WTC11 (cell line): ENCODE data around the gene CEBPB. TPM values are rescaled to one million over a fixed set of nuclear protein-coding genes. Genes with fewer than 3 reads are reported as not detected.

ENCODE experiments used
- FOXK1 ChIP-seq: sonication (generic); formaldehyde crosslinking; IDR thresholded peaks from 2 replicates; pipeline ENCODE4 v1.8.0; 2022; ENCODE audit warnings: mild to moderate bottlenecking, moderate library complexity, missing genetic modification reagents
- JUN ChIP-seq: sonication (generic); formaldehyde crosslinking; IDR thresholded peaks from 2 replicates; pipeline ENCODE4 v1.8.0; 2023; ENCODE audit warnings: mild to moderate bottlenecking, missing genetic modification reagents
- MYBL2 ChIP-seq: sonication (generic); formaldehyde crosslinking; IDR thresholded peaks from 2 replicates; pipeline ENCODE4 v1.8.1; 2023; ENCODE audit warnings: mild to moderate bottlenecking, moderate library complexity, missing genetic modification reagents
- NR1H2 ChIP-seq: sonication (generic); formaldehyde crosslinking; IDR thresholded peaks from 2 replicates; pipeline ENCODE4 v1.9.0; 2021; ENCODE audit warnings: mild to moderate bottlenecking, moderate library complexity, missing genetic modification reagents
- PRRX2 ChIP-seq: fragments of 250-450 bp; sonication (Bioruptor Pico); IDR thresholded peaks from 2 replicates; pipeline ENCODE4 v1.8.0; 2021; ENCODE audit warnings: mild to moderate bottlenecking
- TEAD4 ChIP-seq: sonication (generic); formaldehyde crosslinking; IDR thresholded peaks from 2 replicates; pipeline ENCODE4 v1.8.0; 2022; ENCODE audit warnings: mild to moderate bottlenecking, missing genetic modification reagents
- ZNF232 ChIP-seq: sonication (generic); formaldehyde crosslinking; IDR thresholded peaks from 2 replicates; pipeline ENCODE4 v1.8.0; 2022; ENCODE audit warnings: mild to moderate bottlenecking, missing genetic modification reagents
- ZNF263 ChIP-seq: sonication (generic); formaldehyde crosslinking; IDR thresholded peaks from 2 replicates; pipeline ENCODE4 v1.8.1; 2022; ENCODE audit warnings: low read depth, mild to moderate bottlenecking, moderate library complexity, missing genetic modification reagents
- total RNA-seq: library from RNA; stranded (reverse); gene quantifications from 3 replicates; pipeline ENCODE4 v1.2.3, GENCODE V29; 2021
- TF ChIP-seq, protein P1 (sequence below): sonication (generic); formaldehyde crosslinking; IDR thresholded peaks from 2 replicates; pipeline ENCODE4 v1.8.1; 2023; ENCODE audit warnings: mild to moderate bottlenecking, missing genetic modification reagents, borderline replicate concordance
- TF ChIP-seq, protein P2 (sequence below): fragments of 250-450 bp; sonication (Bioruptor Pico); IDR thresholded peaks from 2 replicates; pipeline ENCODE4 v1.8.0; 2021; ENCODE audit warnings: mild to moderate bottlenecking
- TF ChIP-seq, protein P3 (sequence below): sonication (generic); formaldehyde crosslinking; IDR thresholded peaks from 2 replicates; pipeline ENCODE4 v1.8.1; 2022; ENCODE audit warnings: mild to moderate bottlenecking, moderate library complexity, missing genetic modification reagents
- TF ChIP-seq, protein P4 (sequence below): fragments of 250-450 bp; sonication (Bioruptor Pico); IDR thresholded peaks from 2 replicates; pipeline ENCODE4 v1.9.0; 2021; ENCODE audit warnings: mild to moderate bottlenecking
- TF ChIP-seq, protein P5 (sequence below): sonication (generic); formaldehyde crosslinking; IDR thresholded peaks from 2 replicates; pipeline ENCODE4 v1.8.1; 2023; ENCODE audit warnings: mild to moderate bottlenecking, missing genetic modification reagents, moderate library complexity
- TF ChIP-seq, protein P6 (sequence below): sonication (generic); formaldehyde crosslinking; IDR thresholded peaks from 2 replicates; pipeline ENCODE4 v1.8.1; 2023; ENCODE audit warnings: mild to moderate bottlenecking, missing genetic modification reagents, moderate library complexity

The CEBPB gene
- total RNA-seq, 1 experiment from 2014 or later = 29.1 TPM

DNA sequence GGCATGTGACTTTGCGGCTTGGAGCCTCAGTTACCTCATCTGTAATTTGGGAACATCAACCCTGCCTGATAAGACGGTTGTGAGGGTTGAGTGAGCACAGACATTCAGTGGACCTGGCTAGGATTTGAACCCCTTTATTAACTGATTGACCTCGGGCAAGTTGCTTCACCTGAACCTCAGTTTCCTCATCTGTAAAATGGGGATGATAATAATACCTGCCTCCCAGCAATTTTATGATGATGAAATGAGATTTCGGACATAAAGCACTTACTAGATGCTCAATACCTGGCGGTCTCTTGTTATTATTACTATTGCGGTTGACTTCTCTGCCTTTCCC, 51.5 kb downstream of the CEBPB start (continued):
- TF ChIP-seq, protein P1, sequence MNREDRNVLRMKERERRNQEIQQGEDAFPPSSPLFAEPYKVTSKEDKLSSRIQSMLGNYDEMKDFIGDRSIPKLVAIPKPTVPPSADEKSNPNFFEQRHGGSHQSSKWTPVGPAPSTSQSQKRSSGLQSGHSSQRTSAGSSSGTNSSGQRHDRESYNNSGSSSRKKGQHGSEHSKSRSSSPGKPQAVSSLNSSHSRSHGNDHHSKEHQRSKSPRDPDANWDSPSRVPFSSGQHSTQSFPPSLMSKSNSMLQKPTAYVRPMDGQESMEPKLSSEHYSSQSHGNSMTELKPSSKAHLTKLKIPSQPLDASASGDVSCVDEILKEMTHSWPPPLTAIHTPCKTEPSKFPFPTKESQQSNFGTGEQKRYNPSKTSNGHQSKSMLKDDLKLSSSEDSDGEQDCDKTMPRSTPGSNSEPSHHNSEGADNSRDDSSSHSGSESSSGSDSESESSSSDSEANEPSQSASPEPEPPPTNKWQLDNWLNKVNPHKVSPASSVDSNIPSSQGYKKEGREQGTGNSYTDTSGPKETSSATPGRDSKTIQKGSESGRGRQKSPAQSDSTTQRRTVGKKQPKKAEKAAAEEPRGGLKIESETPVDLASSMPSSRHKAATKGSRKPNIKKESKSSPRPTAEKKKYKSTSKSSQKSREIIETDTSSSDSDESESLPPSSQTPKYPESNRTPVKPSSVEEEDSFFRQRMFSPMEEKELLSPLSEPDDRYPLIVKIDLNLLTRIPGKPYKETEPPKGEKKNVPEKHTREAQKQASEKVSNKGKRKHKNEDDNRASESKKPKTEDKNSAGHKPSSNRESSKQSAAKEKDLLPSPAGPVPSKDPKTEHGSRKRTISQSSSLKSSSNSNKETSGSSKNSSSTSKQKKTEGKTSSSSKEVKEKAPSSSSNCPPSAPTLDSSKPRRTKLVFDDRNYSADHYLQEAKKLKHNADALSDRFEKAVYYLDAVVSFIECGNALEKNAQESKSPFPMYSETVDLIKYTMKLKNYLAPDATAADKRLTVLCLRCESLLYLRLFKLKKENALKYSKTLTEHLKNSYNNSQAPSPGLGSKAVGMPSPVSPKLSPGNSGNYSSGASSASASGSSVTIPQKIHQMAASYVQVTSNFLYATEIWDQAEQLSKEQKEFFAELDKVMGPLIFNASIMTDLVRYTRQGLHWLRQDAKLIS = no peak
- TF ChIP-seq JUN (CRISPR knock-in tag) (no peak), FOXK1 (CRISPR knock-in tag) (no peak), TEAD4 (no peak), ZNF263 (CRISPR knock-in tag) (no peak), ZNF232 (CRISPR knock-in tag) (no peak), MYBL2 (CRISPR knock-in tag) (no peak), NR1H2 (CRISPR knock-in tag) (no peak), PRRX2 (no peak)
- TF ChIP-seq, protein P2, sequence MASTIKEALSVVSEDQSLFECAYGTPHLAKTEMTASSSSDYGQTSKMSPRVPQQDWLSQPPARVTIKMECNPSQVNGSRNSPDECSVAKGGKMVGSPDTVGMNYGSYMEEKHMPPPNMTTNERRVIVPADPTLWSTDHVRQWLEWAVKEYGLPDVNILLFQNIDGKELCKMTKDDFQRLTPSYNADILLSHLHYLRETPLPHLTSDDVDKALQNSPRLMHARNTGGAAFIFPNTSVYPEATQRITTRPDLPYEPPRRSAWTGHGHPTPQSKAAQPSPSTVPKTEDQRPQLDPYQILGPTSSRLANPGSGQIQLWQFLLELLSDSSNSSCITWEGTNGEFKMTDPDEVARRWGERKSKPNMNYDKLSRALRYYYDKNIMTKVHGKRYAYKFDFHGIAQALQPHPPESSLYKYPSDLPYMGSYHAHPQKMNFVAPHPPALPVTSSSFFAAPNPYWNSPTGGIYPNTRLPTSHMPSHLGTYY (CRISPR knock-in tag) = no peak
- TF ChIP-seq, protein P3, sequence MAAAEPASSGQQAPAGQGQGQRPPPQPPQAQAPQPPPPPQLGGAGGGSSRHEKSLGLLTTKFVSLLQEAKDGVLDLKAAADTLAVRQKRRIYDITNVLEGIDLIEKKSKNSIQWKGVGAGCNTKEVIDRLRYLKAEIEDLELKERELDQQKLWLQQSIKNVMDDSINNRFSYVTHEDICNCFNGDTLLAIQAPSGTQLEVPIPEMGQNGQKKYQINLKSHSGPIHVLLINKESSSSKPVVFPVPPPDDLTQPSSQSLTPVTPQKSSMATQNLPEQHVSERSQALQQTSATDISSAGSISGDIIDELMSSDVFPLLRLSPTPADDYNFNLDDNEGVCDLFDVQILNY = no peak
- TF ChIP-seq, protein P4, sequence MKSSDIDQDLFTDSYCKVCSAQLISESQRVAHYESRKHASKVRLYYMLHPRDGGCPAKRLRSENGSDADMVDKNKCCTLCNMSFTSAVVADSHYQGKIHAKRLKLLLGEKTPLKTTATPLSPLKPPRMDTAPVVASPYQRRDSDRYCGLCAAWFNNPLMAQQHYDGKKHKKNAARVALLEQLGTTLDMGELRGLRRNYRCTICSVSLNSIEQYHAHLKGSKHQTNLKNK = no peak
- TF ChIP-seq, protein P5, sequence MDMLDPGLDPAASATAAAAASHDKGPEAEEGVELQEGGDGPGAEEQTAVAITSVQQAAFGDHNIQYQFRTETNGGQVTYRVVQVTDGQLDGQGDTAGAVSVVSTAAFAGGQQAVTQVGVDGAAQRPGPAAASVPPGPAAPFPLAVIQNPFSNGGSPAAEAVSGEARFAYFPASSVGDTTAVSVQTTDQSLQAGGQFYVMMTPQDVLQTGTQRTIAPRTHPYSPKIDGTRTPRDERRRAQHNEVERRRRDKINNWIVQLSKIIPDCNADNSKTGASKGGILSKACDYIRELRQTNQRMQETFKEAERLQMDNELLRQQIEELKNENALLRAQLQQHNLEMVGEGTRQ (CRISPR knock-in tag) = no peak
- TF ChIP-seq, protein P6, sequence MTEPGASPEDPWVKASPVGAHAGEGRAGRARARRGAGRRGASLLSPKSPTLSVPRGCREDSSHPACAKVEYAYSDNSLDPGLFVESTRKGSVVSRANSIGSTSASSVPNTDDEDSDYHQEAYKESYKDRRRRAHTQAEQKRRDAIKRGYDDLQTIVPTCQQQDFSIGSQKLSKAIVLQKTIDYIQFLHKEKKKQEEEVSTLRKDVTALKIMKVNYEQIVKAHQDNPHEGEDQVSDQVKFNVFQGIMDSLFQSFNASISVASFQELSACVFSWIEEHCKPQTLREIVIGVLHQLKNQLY (CRISPR knock-in tag) = no peak
- TF ChIP-seq, all 79 proteins: peak for 0

Other genes with a start within 250 kb of the CEBPB start
- gene SNAI1, start 207.8 kb upstream of the CEBPB start, total RNA-seq = 7.0 to 8.7 TPM (median 7.9 TPM) in 3 replicates
- gene UBE2V1, start 77.7 kb upstream of the CEBPB start, total RNA-seq = 132 to 146 TPM (median 144 TPM) in 3 replicates
- gene PEDS1, start 37.1 kb upstream of the CEBPB start, total RNA-seq = 35.0 to 36.7 TPM (median 35.6 TPM) in 3 replicates